ENCODE results near the gene METTL22.
A peak's percentile ranks its signal among the peaks of the same experiment; 100 is the strongest.
"Not testable (repeated sequence)": the region's sequence is repeated elsewhere in the genome, so short reads cannot be mapped to it uniquely, and the experiment has no call there.

Gene METTL22

DNA sequence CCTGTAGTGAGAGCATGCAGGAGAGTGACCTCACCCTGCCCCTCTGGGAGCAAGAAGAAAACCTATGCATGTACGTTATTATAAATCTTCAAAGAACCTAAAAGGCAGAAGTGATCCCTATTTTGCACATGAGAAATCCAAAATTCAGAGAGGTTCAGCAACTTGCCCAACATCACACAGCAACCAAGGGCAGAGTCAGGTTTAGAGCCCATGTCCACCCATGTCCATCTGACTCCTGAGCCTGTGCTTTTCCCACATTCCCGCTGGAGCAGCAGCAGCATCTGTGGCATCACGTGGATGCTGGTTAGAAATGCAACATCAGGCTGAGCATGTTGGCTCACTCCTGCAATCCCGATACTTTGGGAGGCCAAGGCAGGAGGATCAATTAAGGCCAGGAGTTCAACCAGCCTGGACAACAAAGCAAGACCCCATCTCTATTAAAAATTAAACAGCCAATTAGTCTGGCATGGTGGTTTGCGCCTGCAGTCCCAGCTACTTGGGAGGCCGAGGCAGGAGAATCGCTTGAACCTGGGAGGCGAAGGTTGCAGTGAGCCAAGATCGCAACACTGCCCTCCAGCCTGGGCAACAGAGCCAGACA lies 26.3 kb downstream of the METTL22 start:
- no peak overlapping the region for H3K4me3 ChIP-seq (ENCODE audit: low read depth, low read length)
- no peak for DNase-seq (ENCODE audit: low read depth)
- TF ChIP-seq, protein P1, sequence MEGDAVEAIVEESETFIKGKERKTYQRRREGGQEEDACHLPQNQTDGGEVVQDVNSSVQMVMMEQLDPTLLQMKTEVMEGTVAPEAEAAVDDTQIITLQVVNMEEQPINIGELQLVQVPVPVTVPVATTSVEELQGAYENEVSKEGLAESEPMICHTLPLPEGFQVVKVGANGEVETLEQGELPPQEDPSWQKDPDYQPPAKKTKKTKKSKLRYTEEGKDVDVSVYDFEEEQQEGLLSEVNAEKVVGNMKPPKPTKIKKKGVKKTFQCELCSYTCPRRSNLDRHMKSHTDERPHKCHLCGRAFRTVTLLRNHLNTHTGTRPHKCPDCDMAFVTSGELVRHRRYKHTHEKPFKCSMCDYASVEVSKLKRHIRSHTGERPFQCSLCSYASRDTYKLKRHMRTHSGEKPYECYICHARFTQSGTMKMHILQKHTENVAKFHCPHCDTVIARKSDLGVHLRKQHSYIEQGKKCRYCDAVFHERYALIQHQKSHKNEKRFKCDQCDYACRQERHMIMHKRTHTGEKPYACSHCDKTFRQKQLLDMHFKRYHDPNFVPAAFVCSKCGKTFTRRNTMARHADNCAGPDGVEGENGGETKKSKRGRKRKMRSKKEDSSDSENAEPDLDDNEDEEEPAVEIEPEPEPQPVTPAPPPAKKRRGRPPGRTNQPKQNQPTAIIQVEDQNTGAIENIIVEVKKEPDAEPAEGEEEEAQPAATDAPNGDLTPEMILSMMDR (IDR thresholded peaks at IDR 0.05; ENCODE audit: control insufficient read depth, extremely low read depth, insufficient read depth), result no peak

DNA sequence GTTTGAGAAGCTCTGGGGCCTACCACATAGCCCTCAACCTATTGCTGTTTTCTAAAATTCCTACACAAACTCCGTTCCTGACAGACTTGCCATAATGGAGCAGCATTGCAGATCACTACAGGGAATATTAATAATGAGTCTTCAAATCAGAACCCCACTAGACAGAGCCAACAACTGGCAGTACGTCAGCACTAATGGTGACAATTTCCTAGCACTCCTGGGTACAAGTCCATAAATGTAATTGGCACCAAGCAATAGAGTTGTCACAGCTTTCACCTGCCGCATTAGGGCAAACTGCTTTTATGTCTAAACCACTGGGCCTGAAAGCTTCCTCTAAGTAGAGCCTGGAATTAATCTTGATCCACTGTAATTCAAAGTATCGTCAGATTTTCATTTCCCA lies 27.4 kb downstream of the METTL22 start:
- no peak overlapping the region for H3K4me3 ChIP-seq (ENCODE audit: low read depth, low read length)
- no peak for DNase-seq (ENCODE audit: low read depth)
- TF ChIP-seq, protein P1 (IDR thresholded peaks at IDR 0.05; ENCODE audit: control insufficient read depth, extremely low read depth, insufficient read depth), result no peak

DNA sequence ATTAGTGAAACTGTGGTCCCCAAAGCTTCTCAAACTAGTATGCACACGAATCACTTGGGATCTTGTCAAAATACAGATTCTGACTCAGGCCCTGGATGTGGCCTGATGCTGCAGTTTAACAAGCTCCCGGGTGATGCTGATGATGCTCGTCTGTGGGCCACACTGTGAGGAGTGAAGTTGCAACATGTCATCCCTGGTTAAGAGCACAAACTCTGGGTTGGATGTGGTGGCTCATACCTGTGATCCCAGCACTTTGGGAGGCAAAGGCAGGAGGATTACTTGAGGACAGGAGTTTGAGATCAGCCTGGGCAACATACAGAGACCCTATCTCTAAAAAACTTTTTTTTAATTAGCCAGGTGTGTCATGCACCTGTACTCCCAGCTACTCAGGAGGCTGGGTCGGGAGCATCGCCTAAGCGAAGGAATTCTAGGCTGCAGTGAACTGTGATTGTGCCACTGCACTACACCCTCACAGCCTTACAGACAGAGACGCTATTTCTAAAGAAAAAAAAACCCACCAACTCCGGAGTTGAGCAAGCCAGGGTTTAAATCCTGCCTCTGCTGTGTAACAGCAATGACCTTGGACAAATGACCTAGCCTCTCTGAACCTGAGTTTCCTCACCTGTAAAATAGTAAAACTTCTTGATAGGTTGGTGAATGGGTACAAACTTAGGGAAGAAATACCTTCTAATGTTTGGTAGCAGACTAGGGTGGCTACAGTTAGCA lies 28.5 kb downstream of the METTL22 start:
- H3K4me3 ChIP-seq (ENCODE audit: low read depth, low read length), result no peak overlapping the region
- no peak for DNase-seq (ENCODE audit: low read depth)
- TF ChIP-seq, protein P1 (IDR thresholded peaks at IDR 0.05; ENCODE audit: control insufficient read depth, extremely low read depth, insufficient read depth), result no peak

DNA sequence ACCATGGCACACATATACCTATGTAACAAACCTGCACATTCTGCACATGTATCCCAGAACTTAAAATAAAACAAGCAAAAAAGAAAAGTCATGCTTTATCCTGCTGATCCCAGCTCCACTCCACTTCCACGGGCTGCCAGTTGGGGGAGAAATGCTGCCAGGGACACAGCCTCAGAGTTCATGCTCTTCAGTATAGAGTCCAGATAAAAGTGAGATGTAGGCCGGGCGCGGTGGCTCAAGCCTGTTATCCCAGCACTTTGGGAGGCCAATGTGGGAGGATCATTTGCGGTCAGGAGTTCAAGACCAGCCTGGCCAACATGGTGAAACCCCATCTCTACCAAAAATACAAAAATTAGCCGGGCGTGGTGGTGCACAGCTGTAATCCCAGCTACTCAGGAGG lies 30.5 kb downstream of the METTL22 start:
- not testable (repeated sequence) for H3K4me3 ChIP-seq (ENCODE audit: low read depth, low read length); DNase-seq (ENCODE audit: low read depth)
- TF ChIP-seq, protein P1 (IDR thresholded peaks at IDR 0.05; ENCODE audit: control insufficient read depth, extremely low read depth, insufficient read depth), result peak; percentile 35; the same call in 1 of the 2 replicates

DNA sequence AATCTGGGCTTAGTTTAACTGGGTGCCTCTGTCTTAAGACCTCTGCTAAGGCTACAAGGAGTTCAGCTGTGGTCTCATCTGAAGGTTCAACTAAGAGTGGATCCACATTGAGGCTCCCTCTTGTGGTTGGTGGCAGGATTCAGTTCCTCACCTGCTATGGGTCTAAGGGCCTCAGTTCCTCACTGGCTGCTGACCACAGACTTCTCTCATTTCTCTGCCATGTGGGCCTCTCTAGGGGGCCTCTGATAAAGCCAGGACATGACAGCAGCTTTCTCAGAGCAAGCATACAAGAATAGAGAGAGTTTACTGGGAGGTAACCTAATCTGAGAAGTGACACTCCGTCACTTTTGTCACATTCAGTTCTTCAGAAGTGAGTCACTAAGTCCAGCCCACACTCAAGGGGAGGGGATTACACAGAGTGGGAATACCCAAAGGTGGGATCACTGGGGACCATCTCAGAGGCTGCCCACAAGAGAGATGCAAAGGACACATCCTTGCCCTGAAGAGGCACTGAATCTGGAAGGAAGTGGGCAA lies 33.8 kb downstream of the METTL22 start:
- TF ChIP-seq, protein P1 (IDR thresholded peaks at IDR 0.05; ENCODE audit: control insufficient read depth, extremely low read depth, insufficient read depth), result peak; percentile 56
- DNase-seq (ENCODE audit: low read depth), result no peak
- no peak overlapping the region for H3K4me3 ChIP-seq (ENCODE audit: low read depth, low read length)

DNA sequence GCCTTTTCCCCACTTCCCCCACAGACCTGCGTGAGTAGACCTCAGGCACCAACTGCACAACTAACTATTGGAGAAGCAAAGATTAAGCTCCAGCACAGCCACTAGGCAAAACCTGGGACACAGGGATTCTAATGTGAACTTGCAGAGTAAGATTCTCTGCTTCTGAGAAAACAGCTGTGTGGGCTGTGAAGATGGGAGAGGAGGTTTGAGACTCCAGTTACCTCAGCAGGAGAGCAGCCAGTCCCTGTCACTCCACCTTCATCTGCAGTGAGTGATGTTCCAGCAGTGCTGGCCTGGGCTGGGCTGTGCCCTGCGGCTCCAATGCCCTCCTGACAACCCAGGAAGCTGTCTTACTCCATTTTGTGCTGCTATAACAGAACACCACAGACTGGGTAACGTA lies 34.9 kb downstream of the METTL22 start:
- no peak overlapping the region for H3K4me3 ChIP-seq (ENCODE audit: low read depth, low read length)
- no peak for DNase-seq (ENCODE audit: low read depth)
- TF ChIP-seq, protein P1 (IDR thresholded peaks at IDR 0.05; ENCODE audit: control insufficient read depth, extremely low read depth, insufficient read depth), result no peak

Measured in LNCaP clone FGC (cell line).